Heart left ventricle (tissue), 13 donors: ENCODE data around the gene TMEM185B.

Source experiments
- POLR2A ChIP-seq, 2 donors: fragments of 450-650 bp; IDR thresholded peaks; one replicate each; pipeline ENCODE4 v1.6.1; 2017; ENCODE audit warnings: antibody characterized with exemption in 2 of 2, mild to moderate bottlenecking in 2 of 2, moderate library complexity in 2 of 2
- TF ChIP-seq, protein P1 (sequence below), 12 donors: fragments of 200-600 bp; sonication (generic) in 4 of 12; IDR thresholded peaks; one replicate each; pipeline versions ENCODE4 v1.5.0 to v1.8.0; 2018 to 2022; ENCODE audit warnings: antibody characterized with exemption in 12 of 12, mild to moderate bottlenecking in 5 of 12
- donor health status: ischemic (EF 13 %, LVEDD 7.1; RV severe dilation, severe dysfunction).
- donor health status: DM: no; HTN: yes; CAD: no.
- donor health status: DM: no; HTN: no; CAD: no.
- donor health status: ischemic (EF 25% LVEDD 6.9; RV normal size, moderate dysfunction).
- donor health status: ischemic (EF 25% LVEDD 5.7; RV mildly dilated, moderate dysfunction).
- donor health status: ischemic (EF 35%, LVEDD 5.7; RV mildly dilated, moderate dysfunction).
- donor health status: nonischemic (EF 11% LVEDD 7.7; RV severe dilation, severe dysfunction).
- donor health status: DM: yes; HTN: yes; CAD: no.
- donor health status: PGD.
- donor health status: ischemic (EF 29% LVEDD 5.4; RV normal size, mild dysfunction).
- donor health status: nonischemic (EF 23%, LVEDD 6.1; RV moderate dilation, normal function).

DNA sequence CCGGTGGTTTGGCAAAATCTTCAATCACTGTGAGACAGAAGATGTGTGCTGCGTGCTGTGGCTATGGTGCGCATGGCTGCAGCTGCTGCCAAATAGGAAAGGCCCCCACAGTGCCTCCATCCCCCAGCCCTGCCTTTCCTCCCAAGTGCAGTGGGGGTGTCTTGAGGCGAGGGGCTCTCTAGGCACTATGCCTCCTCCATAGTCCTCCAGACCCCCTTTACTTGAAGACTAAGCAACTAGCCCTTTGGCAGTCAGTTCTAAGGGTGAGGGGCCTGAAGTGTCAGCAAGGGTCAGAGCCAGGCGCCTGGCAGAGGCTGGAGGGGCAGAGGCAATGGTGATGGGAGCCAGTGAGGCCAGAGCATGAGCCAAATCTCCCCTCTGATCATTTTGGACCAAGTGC is 13.6 kb upstream of the TMEM185B start:
- TF ChIP-seq, protein P1, sequence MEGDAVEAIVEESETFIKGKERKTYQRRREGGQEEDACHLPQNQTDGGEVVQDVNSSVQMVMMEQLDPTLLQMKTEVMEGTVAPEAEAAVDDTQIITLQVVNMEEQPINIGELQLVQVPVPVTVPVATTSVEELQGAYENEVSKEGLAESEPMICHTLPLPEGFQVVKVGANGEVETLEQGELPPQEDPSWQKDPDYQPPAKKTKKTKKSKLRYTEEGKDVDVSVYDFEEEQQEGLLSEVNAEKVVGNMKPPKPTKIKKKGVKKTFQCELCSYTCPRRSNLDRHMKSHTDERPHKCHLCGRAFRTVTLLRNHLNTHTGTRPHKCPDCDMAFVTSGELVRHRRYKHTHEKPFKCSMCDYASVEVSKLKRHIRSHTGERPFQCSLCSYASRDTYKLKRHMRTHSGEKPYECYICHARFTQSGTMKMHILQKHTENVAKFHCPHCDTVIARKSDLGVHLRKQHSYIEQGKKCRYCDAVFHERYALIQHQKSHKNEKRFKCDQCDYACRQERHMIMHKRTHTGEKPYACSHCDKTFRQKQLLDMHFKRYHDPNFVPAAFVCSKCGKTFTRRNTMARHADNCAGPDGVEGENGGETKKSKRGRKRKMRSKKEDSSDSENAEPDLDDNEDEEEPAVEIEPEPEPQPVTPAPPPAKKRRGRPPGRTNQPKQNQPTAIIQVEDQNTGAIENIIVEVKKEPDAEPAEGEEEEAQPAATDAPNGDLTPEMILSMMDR (IDR thresholded peaks at IDR 0.05): no peak
- TF ChIP-seq POLR2A (IDR thresholded peaks at IDR 0.05): no peak
